OCI-LY1 (cell line): Measurements from ENCODE around the gene HJURP.

ENCODE experiments used
- CTCF ChIP-seq: fragments of 200-600 bp; sonication (generic), shearing (Covaris generic); IDR thresholded peaks from 2 replicates; pipeline ENCODE4 v1.5.1; 2017; ENCODE audit warnings: mild to moderate bottlenecking, antibody characterized with exemption, low read length, moderate library complexity, mixed read lengths
- EZH2 ChIP-seq: fragments of 200-600 bp; sonication (generic), shearing (Covaris generic); IDR thresholded peaks from 2 replicates; pipeline ENCODE4 v1.8.0; 2017; ENCODE audit warnings: borderline replicate concordance, mixed run types, mild to moderate bottlenecking, antibody characterized with exemption, low read length, moderate library complexity, mixed read lengths

- TF ChIP-seq CTCF (no peak), EZH2 (no peak)
These were observed 50.9 kb downstream of the HJURP start for GRCh38 chr2:233803292-233803911.
